NCI-H2029 treated with DMSO at 0.1 percent for 48 hours (cell line): ENCODE results near the gene TAS2R31.

Source experiments
- DNase-seq: peaks from one replicate; lab custom pipeline; 2025; lab: John Stamatoyannopoulos, UW

Gene TAS2R31

DNA sequence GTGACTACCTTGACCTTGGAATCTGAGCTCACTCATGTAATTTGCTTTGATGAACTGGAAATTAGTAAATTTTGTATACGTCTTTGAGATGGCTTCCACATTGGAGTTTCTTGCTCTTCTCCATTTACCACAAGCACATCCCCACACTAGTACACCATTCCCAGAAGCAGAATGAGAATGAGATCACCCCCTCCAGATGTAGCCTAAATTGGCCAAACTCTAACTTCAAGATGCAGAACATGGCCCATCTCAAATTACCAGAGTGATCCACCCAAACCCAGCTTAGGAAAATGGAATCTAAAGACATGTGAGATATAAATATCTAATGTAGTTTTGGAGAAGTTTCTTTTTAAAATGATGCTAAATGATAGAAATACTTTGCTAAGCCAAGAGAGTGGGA, 23.6 kb downstream of the TAS2R31 start:
- DNase-seq, result no peak

- DNase-seq, result no peak
Measured at GRCh38 chr12:10998204-10998603, 33.0 kb downstream of the TAS2R31 start, which contains the start of gene TAS2R20. Gene TAS2R20, minus strand, starts transcription at chr12:10998304. Its CDS starts 429 bp downstream, at chr12:10997875.

- DNase-seq, result no peak
Measured at GRCh38 chr12:10994307-10994706, 36.9 kb downstream of the TAS2R31 start.

GRCh38 chr12:10989107-10989506, 42.1 kb downstream of the TAS2R31 start:
- DNase-seq, result no peak

- no peak for DNase-seq
Measured at GRCh38 chr12:10986812-10987211, 44.4 kb downstream of the TAS2R31 start, which contains the start of gene TAS2R50. Gene TAS2R50, minus strand, starts transcription at chr12:10986912. Its CDS starts 52 bp downstream, at chr12:10986860.

DNA sequence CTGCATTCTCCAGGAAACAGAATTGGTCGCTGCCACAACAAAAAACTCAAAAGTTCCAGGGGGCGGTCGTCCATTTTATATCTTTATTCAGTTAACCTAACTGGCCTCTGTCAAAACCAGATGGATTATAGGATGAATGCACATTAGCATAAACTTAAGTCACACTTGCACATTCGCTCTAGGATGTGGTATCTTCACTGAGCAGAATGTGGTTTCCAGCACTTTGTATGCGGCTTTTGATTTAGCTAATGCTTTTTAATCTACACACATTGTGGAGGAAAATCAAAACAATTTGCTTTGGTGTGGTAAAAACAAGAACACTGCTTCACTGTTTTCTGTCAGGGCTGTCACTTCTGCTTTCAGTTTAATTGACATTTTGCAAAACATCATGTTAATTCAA, 49.0 kb downstream of the TAS2R31 start:
- DNase-seq, result no peak
